GM23338 (cell line): Measurements from ENCODE around the gene LRMDA.

Experiments
- CREB1 ChIP-seq: fragments of 250-450 bp; sonication (Bioruptor Pico); IDR thresholded peaks from 2 replicates; pipeline ENCODE4 v1.5.0; 2020; ENCODE audit warnings: low read depth, mild to moderate bottlenecking, moderate library complexity
- CTCF ChIP-seq, 2 experiments: fragments of 200-600 bp in 1 of 2; sonication (generic) in 1 of 2; conservative IDR thresholded peaks; 2 replicates each; pipeline versions ENCODE4 v1.5.1 to v1.6.1; 2016 to 2017; ENCODE audit warnings: antibody characterized with exemption in 2 of 2, low read depth in 2 of 2, mild to moderate bottlenecking in 2 of 2, moderate library complexity in 1 of 2
- ETS1 ChIP-seq: IDR thresholded peaks from 2 replicates; pipeline ENCODE4 v1.6.1; 2016; ENCODE audit warnings: antibody characterized with exemption
- EZH2 ChIP-seq: fragments of 200-600 bp; sonication (generic); IDR thresholded peaks from one replicate; pipeline ENCODE4 v1.8.0; 2017; ENCODE audit warnings: antibody characterized with exemption, mild to moderate bottlenecking, low read depth; ENCODE audit not compliant: unreplicated experiment
- EZH2phosphoT487 ChIP-seq: fragments of 200-600 bp; sonication (generic); IDR thresholded peaks from one replicate; pipeline ENCODE4 v1.8.1; 2018; ENCODE audit warnings: antibody characterized with exemption; ENCODE audit not compliant: unreplicated experiment
- JUNB ChIP-seq: IDR thresholded peaks from one replicate; pipeline ENCODE4 v1.6.1; 2016; ENCODE audit warnings: antibody characterized with exemption; ENCODE audit not compliant: unreplicated experiment
- NANOG ChIP-seq: IDR thresholded peaks from 2 replicates; pipeline ENCODE4 v1.6.1; 2016; ENCODE audit warnings: antibody characterized with exemption, borderline replicate concordance
- POLR2AphosphoS5 ChIP-seq: IDR thresholded peaks from 2 replicates; pipeline ENCODE4 v1.6.1; 2016; ENCODE audit warnings: antibody characterized with exemption, low read depth
- REST ChIP-seq: IDR thresholded peaks from one replicate; pipeline ENCODE4 v1.6.1; 2018; ENCODE audit warnings: antibody characterized with exemption; ENCODE audit not compliant: unreplicated experiment
- STAT1 ChIP-seq: IDR thresholded peaks from one replicate; pipeline ENCODE4 v1.6.1; 2016; ENCODE audit warnings: antibody characterized with exemption; ENCODE audit not compliant: unreplicated experiment
- ZNF114 ChIP-seq: fragments of 250-450 bp; sonication (Bioruptor Pico); IDR thresholded peaks from 2 replicates; pipeline ENCODE4 v1.5.0; 2020; ENCODE audit warnings: mild to moderate bottlenecking, moderate library complexity

GRCh38 chr10:75737580-75737949 is 306.1 kb downstream of the LRMDA start:
- TF ChIP-seq EZH2phosphoT487 = no peak
- TF ChIP-seq CTCF (conservative IDR thresholded peaks at IDR 0.05; ENCODE audit: low read depth in 2 of 2) = no peak
- TF ChIP-seq POLR2AphosphoS5 = no peak
- TF ChIP-seq EZH2 = no peak
- TF ChIP-seq REST = no peak
- no peak for TF ChIP-seq ETS1
- no peak for TF ChIP-seq STAT1
- TF ChIP-seq ZNF114 (CRISPR knock-in tag) = no peak
- TF ChIP-seq CREB1 (CRISPR knock-in tag) = no peak
- no peak for TF ChIP-seq JUNB
- no peak for TF ChIP-seq NANOG
